ENCODE results near the gene SMG6. TPM values are rescaled to one million over a fixed set of nuclear protein-coding genes. Genes with fewer than 3 reads are reported as not detected.

The SMG6 gene
- total RNA-seq, 6 experiments from 2014 or later, result 7.4 to 10.4 (median 8.9) TPM

- no peaks in the 10 kb centered on the region for H3K27me3 ChIP-seq
- H3K4me3 ChIP-seq, result no peak overlapping the region
- no peak for TF ChIP-seq POLR2A (IDR thresholded peaks at IDR 0.05)
- no peak for TF ChIP-seq CTCF (IDR thresholded peaks at IDR 0.05)
- no peaks in the 10 kb centered on the region for H3K36me3 ChIP-seq
- no peaks in the 10 kb centered on the region for H3K9me3 ChIP-seq
- DNase-seq, result no peak
- no peak for ATAC-seq
- WGBS (ENCODE audit: insufficient coverage, low coverage, low lambda C conversion rate, missing lambda C conversion rate), result 84% methylated on average over 4 of the region's 4 CpGs
- no peak overlapping the region for H3K27ac ChIP-seq
- intact Hi-C loops (cut with DNase I), result no loop called here
- peaks cover 0 to 28% (median 7%) of the 10 kb centered on the region in 4 donors for H3K4me1 ChIP-seq
Observed at GRCh38 chr17:2092253-2092652, 211.3 kb downstream of the SMG6 start.

GRCh38 chr17:2090804-2091534 lies 212.6 kb downstream of the SMG6 start:
- Histone ChIP-seq H3K27ac (peak overlapping the region in 2 of 3 donors; percentile 11 to 82), H3K4me3 (no peak overlapping the region), H3K36me3 (no peaks in the 10 kb centered on the region), H3K27me3 (no peaks in the 10 kb centered on the region), H3K4me1 (peaks cover 0 to 28% (median 7%) of the 10 kb centered on the region in 4 donors), H3K9me3 (no peaks in the 10 kb centered on the region)
- DNase-seq (no peak), ATAC-seq (peak in 3 of 4 donors; percentile 13 to 23 (median 23))
- 60% methylated on average over 2 of the region's 2 CpGs for WGBS (ENCODE audit: insufficient coverage, low coverage, low lambda C conversion rate, missing lambda C conversion rate)
- intact Hi-C loops (cut with DNase I), result no loop called here
- TF ChIP-seq POLR2A (IDR thresholded peaks at IDR 0.05) (no peak), CTCF (IDR thresholded peaks at IDR 0.05) (peak in 1 of 4 donors; percentile 11)

- H3K27me3 ChIP-seq, result no peaks in the 10 kb centered on the region
- H3K4me1 ChIP-seq, result peaks cover 0 to 27% (median 5%) of the 10 kb centered on the region in 4 donors
- H3K4me3 ChIP-seq, result no peak overlapping the region
- no peaks in the 10 kb centered on the region for H3K9me3 ChIP-seq
- H3K36me3 ChIP-seq, result no peaks in the 10 kb centered on the region
- TF ChIP-seq POLR2A (IDR thresholded peaks at IDR 0.05) (no peak), CTCF (IDR thresholded peaks at IDR 0.05) (no peak)
- DNase-seq (no peak), ATAC-seq (no peak)
- 69% methylated on average over 6 of the region's 9 CpGs for whole genome bisulfite sequencing (ENCODE audit: insufficient coverage, low coverage, low lambda C conversion rate, missing lambda C conversion rate)
- H3K27ac ChIP-seq, result peak overlapping the region; percentile 62 to 82 (median 68)
- intact Hi-C loops (cut with DNase I), result no loop called here
Observed at GRCh38 chr17:2090210-2090641, 213.4 kb downstream of the SMG6 start.

- peaks cover 0 to 25% (median 5%) of the 10 kb centered on the region in 4 donors for H3K4me1 ChIP-seq
- 52% methylated on average over 8 of the region's 8 CpGs for WGBS (ENCODE audit: insufficient coverage, low coverage, low lambda C conversion rate, missing lambda C conversion rate)
- ATAC-seq (peak in 1 of 4 donors; percentile 3), DNase-seq (no peak)
- H3K36me3 ChIP-seq, result no peaks in the 10 kb centered on the region
- TF ChIP-seq POLR2A (IDR thresholded peaks at IDR 0.05) (no peak), CTCF (IDR thresholded peaks at IDR 0.05) (no peak)
- intact Hi-C loops (cut with DNase I), result no loop called here
- no peaks in the 10 kb centered on the region for H3K9me3 ChIP-seq
- H3K27me3 ChIP-seq, result no peaks in the 10 kb centered on the region
- peak overlapping the region; percentile 62 to 82 (median 68) for H3K27ac ChIP-seq
- H3K4me3 ChIP-seq, result no peak overlapping the region
Observed at GRCh38 chr17:2089021-2089422, 214.6 kb downstream of the SMG6 start.
